Activated naive CD4-positive, alpha-beta T cell treated with anti-CD3 and anti-CD28 coated beads, Interleukin-2, amount 10 ng/mL, durations not matched to agents 7 days and 5 days (primary cell): ENCODE data around the gene EIF4ENIF1.

Source experiments
- CTCF ChIA-PET: fragments of 350-600 bp; sonication (Branson Sonifier 250); formaldehyde crosslinking; loops from one replicate; lab custom pipeline; 2021; ENCODE audit warnings: antibody characterized with exemption; lab: Charles Lee
- DNase-seq: peaks from one replicate; pipeline ENCODE4 v3.0.0-alpha.2; 2020
- H3K27ac Mint-ChIP-seq: one replicate; pipeline ENCODE4 v1.8.0; 2021; ENCODE audit warnings: mild to moderate bottlenecking, moderate library complexity, mixed read lengths
- H3K27me3 Mint-ChIP-seq: one replicate; pipeline ENCODE4 v1.8.0; 2021; ENCODE audit warnings: mild to moderate bottlenecking, mixed read lengths
- H3K36me3 Mint-ChIP-seq: one replicate; pipeline ENCODE4 v1.8.0; 2021; ENCODE audit warnings: mixed read lengths
- H3K4me1 Mint-ChIP-seq: one replicate; pipeline ENCODE4 v1.8.0; 2021; ENCODE audit warnings: mixed read lengths
- H3K4me3 Mint-ChIP-seq: one replicate; pipeline ENCODE4 v1.8.0; 2021; ENCODE audit warnings: mild to moderate bottlenecking, moderate library complexity, mixed read lengths
- H3K9me3 Mint-ChIP-seq: one replicate; pipeline ENCODE4 v1.8.0; 2021; ENCODE audit warnings: mixed read lengths

EIF4ENIF1 gene

DNA sequence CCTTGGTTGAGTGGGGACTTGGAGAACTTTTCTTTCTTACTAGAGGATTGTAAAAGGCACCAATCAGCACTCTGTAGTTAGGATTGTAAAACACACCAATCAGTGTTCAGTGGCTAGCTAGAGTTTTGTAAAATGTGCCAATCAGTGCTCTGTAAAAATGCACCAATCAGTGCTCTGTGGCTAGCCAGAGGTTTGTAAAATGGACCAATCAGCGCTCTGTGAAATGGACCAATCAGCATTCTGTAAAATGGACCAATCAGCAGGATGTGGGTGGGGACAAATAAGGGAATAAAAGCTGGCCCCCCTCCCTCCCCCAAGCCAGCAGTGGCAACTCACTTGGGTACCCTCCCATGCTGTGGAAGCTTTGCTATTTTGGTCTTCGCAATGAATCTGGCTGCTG lies 95.7 kb downstream of the EIF4ENIF1 start:
- DNase-seq = no peak
- H3K27ac Mint-ChIP-seq = no peak overlapping the region
- CTCF ChIA-PET = no interaction called here
- H3K4me1 Mint-ChIP-seq = peaks cover 2% of the 10 kb centered on the region
- H3K27me3 Mint-ChIP-seq = peaks cover 21% of the 10 kb centered on the region
- no peak overlapping the region for H3K4me3 Mint-ChIP-seq
- H3K36me3 Mint-ChIP-seq = no peaks in the 10 kb centered on the region
- H3K9me3 Mint-ChIP-seq = peaks cover 4% of the 10 kb centered on the region
